HG02943 (cell line): ENCODE measurements around the gene C9orf153.
"Not testable (repeated sequence)": the region's sequence is repeated elsewhere in the genome, so short reads cannot be mapped to it uniquely, and the experiment has no call there.

ENCODE experiments used
- ATAC-seq: cut with Tn5 transposase; IDR thresholded peaks from one replicate; pipeline ENCODE4 v1.9.1; 2021; ENCODE audit warnings: mild to moderate bottlenecking, low read depth, moderate library complexity; ENCODE audit not compliant: unreplicated experiment

The C9orf153 gene

DNA sequence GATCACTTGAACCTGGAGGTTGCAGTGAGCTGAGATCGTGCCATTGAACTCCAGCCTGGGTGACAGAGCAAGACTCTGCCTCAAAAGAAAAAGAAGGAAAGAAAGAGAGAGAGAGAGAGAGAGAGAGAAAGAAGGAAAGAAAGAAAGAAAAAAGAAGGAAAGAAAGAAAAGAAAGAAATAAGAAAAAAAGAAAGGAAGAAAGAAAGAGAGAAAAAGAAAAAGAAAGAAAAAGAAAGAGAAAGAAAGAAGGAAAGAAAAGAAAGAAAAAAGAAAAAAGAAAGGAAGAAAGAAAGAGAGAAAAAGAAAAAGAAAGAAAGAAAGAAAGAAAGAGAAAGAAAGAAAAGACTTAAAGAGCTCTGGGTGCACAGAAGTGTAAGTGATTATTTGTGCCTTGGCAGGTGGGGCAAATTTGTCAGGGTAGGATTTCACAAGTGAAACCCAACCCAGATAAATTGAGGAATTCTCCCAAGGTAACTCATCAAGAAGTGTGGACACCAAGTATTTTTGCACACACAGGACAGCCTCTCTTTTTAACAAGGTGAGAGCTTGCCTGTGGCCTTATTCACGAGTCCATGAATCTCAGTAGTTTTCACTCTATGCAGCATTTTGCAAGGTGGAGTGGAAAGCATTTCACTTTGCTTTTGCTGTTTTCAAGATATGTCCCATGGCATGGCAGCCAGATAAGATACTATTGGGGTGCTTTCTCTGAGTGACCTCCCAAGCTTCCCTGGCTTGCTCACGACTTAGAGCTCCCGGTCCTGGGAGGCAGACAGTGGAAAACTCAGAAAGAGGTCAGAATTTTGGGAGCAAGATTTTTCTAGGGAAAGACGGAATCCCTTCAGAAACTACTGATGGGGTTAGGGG is 57.8 kb downstream of the C9orf153 start:
- ATAC-seq = no peak

DNA sequence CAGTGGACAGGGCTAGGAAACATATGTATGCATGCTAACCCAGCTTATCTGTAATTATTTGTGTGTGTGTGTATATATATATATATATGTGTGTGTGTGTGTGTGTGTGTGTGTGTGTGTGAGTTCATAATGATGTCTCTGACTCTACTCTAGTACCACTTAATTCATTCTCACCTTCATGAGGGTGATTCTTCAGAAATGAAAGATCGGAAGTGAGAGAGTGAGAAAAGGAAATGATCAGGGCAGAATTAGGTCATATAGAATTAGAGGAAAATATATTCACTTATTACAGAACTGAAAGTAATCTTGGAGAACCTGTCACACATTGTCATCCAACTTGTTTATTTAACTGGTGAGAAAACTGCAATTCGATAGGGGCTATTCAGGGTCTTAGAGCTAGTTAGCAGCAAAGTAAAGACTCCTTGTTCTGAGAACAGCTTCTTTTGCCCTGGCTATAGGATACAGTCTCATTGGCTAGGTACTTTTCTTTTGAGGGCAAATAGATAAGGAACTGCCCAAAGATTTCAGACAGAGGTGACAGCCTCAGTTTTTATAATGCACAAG is 58.8 kb downstream of the C9orf153 start:
- no peak for ATAC-seq

GRCh38 chr9:86193088-86193487 is 66.4 kb downstream of the C9orf153 start:
- ATAC-seq = no peak

- ATAC-seq = not testable (repeated sequence)
Measured at GRCh38 chr9:86190700-86191099, 68.8 kb downstream of the C9orf153 start.

DNA sequence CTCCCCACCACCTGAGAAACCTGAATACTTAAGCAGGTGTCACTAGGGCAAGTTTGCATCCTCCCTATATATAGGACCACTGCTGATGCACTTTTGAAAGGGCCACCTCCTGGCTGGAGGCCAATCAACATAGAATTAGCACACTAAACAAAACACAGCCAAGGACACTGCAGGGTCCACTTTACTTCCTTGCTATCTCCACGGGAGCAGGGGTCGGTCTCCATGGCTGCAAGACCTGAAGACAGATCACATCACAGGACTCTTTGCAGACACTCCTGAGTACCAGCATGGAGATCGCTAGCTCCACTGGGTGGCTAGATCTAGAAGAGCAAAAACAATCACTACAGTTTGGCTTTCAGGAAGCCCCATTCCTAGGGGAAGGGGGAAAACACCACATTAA is 72.3 kb downstream of the C9orf153 start:
- ATAC-seq = no peak

DNA sequence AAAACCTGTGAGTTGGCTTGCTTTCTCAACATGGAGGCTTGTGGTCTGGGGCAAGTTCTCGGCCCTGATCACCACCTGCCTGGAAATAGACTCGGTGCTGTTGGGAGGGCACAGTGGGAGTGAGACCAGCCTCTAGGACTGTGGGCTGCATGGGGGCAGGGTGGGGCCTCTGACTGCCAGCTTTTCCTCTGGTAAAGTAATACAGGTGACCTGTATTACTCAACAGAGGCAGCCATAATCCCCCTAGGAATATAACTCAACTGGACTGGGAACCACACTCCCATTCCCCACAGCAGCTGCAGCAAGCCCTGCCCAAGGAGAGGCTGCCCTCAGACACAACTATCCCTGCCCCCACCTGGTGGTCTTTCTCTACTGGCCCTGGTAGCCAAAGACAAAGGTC is 72.8 kb downstream of the C9orf153 start:
- no peak for ATAC-seq

DNA sequence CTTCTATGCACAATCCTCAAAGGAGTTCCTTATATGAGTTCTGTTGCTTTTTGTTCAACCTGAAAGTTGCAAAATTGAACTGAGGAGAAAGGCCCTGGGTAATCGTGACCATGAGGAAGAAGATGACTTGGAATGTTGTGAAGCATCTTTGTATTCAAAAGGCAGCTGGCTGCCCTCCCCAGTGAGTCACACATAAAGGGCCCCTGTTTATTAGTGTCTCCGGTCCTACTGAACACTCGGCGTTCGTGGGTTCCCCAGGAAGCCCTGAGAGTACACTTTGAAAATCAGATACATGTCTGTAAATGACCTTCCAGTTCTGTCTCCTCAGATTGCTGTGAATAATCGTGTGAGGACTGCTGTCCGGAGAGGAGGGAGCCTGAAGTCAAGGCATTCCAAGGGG is 73.6 kb downstream of the C9orf153 start:
- ATAC-seq = no peak

DNA sequence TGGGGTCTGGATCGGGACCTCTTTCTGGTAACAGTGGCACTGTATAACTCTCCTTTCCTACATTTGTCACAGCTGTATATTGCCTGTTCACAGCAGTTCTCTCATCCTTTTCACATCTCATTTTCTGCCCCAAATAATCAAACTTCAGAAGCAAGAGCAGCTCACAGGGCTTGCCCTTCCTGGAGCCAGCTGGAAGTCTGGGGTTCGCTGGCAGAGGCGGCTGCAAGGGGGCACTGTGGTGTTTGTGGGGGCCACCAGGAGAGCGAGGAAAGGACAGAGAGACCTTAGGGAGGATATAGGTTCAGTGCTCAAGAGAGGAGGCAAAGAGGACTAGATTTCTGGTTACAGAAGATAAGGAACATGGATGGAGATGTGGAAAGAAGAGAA is 75.3 kb downstream of the C9orf153 start:
- no peak for ATAC-seq

DNA sequence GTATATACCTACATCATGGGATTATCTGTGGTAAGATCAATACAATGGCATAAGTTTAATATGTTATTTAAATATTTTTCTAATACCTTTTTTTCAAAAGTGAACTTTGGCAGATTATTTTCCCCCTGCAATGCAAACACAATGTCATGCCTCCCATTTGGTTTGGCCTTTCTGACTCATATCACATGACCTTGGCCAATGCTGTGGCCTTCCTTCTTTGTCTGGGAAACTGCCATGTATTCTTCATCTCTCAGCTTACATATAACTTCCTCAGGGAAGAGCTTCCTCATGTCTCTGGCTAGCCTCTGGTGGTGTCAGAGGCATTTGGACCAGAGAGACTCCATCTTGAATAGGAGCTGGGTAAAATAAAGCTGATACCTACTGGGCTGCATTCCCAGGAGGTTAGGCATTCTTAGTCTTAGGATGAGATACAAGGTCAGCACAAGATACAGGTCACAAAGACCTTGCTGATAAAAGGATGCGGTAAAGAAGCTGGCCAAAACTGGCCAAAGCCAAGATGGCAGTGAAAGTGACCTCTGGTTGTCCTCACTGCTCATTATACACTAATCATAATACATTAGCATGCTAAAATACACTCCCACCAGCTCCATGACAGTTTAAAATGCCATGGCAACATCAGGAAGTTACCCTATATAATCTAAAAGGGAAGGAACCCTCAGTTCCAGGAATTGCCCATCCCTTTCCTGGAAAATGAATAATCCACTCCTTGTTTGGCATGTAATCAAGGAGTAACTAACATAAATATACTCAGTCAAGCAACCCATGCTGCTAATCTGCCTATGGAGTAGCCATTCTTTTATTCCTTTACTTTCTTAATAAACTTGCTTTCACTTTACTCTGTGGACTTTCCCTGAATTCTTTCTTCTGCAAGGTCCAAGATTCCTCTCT is 76.0 kb downstream of the C9orf153 start:
- no peak for ATAC-seq

GRCh38 chr9:86181379-86182315 is 77.8 kb downstream of the C9orf153 start:
- no peak for ATAC-seq

DNA sequence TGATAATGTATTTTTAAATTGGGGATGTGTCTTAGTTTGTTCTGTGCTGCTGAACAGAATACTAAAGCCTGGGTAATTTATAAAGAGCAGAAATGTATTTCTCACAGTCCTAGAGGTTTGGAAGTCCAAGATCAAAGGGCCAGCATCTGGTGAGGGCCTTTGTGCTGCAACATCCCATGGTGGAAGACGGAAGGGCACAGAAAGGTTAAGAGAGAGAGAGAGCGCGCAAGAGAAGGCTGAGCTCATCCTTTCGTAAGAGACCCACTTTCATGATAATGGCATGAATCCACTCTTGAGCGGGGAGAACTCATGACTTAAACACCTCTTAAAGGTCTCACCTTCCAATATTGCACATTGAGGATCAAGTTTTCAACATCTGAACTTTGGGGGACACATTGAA is 81.0 kb downstream of the C9orf153 start:
- no peak for ATAC-seq

DNA sequence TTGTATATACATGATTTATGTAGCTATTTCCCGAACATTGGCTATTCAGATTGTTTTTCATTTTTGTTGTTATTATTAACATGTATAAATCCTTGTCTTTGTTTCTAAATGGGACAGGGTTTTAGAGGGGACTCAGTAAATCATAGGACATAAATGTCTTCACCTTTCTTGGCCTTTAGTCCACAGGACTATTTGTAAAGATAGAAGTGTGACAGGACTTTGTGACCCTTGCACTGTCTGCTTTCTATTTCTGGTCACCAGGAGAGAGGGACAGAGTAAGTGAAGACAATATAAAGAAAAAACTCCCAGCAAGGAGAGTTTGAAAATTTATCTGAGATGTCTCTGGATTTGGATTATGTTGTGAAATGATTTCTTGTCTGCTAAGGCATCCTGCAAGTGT is 81.5 kb downstream of the C9orf153 start:
- ATAC-seq = no peak

- no peak for ATAC-seq
Measured at GRCh38 chr9:86176468-86176867, 83.0 kb downstream of the C9orf153 start.

- no peak for ATAC-seq
Measured at GRCh38 chr9:86175743-86176456, 83.6 kb downstream of the C9orf153 start.

DNA sequence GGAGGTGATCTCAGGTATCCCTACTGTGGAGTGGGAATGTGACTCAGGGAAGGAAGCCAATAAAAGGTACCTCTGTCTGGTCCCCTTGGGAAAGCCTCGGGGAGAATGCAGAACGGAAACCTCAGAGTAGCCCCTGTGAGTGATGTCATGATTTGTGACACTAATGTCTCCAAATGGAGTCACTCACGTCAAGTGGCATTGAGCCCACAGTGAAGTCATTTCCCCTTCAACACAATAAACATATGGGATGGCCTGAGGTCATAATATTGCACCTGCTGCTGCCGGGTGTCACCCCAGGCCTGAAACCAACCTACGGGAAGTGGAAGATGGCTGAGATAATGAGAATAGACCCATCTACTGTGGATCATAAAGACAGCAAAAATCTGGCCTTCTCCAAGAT is 84.2 kb downstream of the C9orf153 start:
- ATAC-seq = no peak
